Aorta (tissue), 5 donors: ENCODE results near the gene LRPAP1. TPM values are rescaled to one million over a fixed set of nuclear protein-coding genes. Genes with fewer than 3 reads are reported as not detected.

Experiments used
- ATAC-seq: fragments of 200-7000 bp; cut with Tn5 transposase; one replicate; pipeline ENCODE4 v1.9.1; 2022; ENCODE audit warnings: moderate library complexity; ENCODE audit not compliant: low FRiP score
- DNase-seq, 2 donors: peaks; one replicate each; pipeline ENCODE4 v3.0.0-alpha.2; 2020
- H3K27ac ChIP-seq, 2 donors: one replicate each; pipeline ENCODE4 v1.5.1; 2013; ENCODE audit warnings: low read length in 2 of 2, mild to moderate bottlenecking in 2 of 2, moderate library complexity in 2 of 2, control low read depth in 1 of 2, inconsistent platforms in 1 of 2, low read depth in 1 of 2
- H3K27me3 ChIP-seq, 2 donors: one replicate each; pipeline ENCODE4 v1.6.1; 2013; ENCODE audit warnings: control low read depth in 1 of 2, low read length in 1 of 2, mild to moderate bottlenecking in 1 of 2, moderate library complexity in 1 of 2; ENCODE audit not compliant: insufficient read depth in 2 of 2, control insufficient read depth in 1 of 2
- H3K36me3 ChIP-seq, 2 donors: one replicate each; pipeline ENCODE4 v1.6.1; 2013; ENCODE audit warnings: control low read depth in 1 of 2, low read length in 1 of 2, mild to moderate bottlenecking in 1 of 2; ENCODE audit not compliant: insufficient read depth in 2 of 2, control insufficient read depth in 1 of 2
- H3K4me1 ChIP-seq, 2 donors: one replicate each; pipeline ENCODE4 v1.6.1; 2013; ENCODE audit warnings: low read length in 2 of 2, control low read depth in 1 of 2, mild to moderate bottlenecking in 1 of 2, moderate library complexity in 1 of 2; ENCODE audit not compliant: insufficient read depth in 2 of 2, control insufficient read depth in 1 of 2
- H3K4me3 ChIP-seq, 2 donors: one replicate each; pipeline ENCODE4 v1.5.1; 2013; ENCODE audit warnings: low read length in 2 of 2, control low read depth in 1 of 2, mild to moderate bottlenecking in 1 of 2
- H3K9me3 ChIP-seq: one replicate; pipeline ENCODE4 v1.6.1; 2013; ENCODE audit warnings: mild to moderate bottlenecking, low read length; ENCODE audit not compliant: control insufficient read depth
- WGBS, 2 donors: extraction: QIAGEN DNeasy Blood & Tissue Kit; methylation state at CpG; one replicate each; pipeline ENCODE4 v1.1.7; 2013; 5-methylcytosine and 5-hydroxymethylcytosine counted together
- intact Hi-C, 2 donors: fragments of 100-400 bp; cut with DNase I; formaldehyde crosslinking; loops; one replicate each; pipeline versions ENCODE4 v1.14.2 to v1.15.0; 2022
- polyA plus RNA-seq, 2 donors: library from polyadenylated mRNA; stranded (reverse); fragments of 200-250 nt; gene quantifications; one replicate each; pipeline ENCODE4 v1.2.3, GENCODE V29; 2013
- total RNA-seq, 2 donors: library from RNA; stranded (reverse); fragmentation: NEBNext Ultra II Directional; extraction: Animal tissue kit (Norgen Biotek cat#: 25700); gene quantifications; one replicate each; pipeline ENCODE4 v1.2.1, GENCODE V29; 2021
- donor health status: healthy with polysubstance abuse.
- donor health status: Bipolar disorder and iron deficiency.
- donor health status: DM: no; HTN: no; CAD: no.
- donor health status: DM: no; HTN: no; CAD: no.
- donor health status: DM: yes; HTN: yes; CAD: no.

LRPAP1 gene
- total and polyA plus RNA-seq, 4 donors: 95.4 to 196 (median 132) TPM

GRCh38 chr4:3495204-3495975 lies 36.8 kb downstream of the LRPAP1 start:
- DNase-seq (no peak), ATAC-seq (no peak)
- WGBS, 2 donors: 76 to 82% methylated on average over 25 to 28 of the region's 28 CpGs
- intact Hi-C loops: no loop called here
- no peaks in the 10 kb centered on the region for H3K27me3 ChIP-seq
- peaks cover 0 to 3% of the 10 kb centered on the region in 2 donors for H3K36me3 ChIP-seq
- no peaks in the 10 kb centered on the region for H3K4me1 ChIP-seq
- no peaks in the 10 kb centered on the region for H3K9me3 ChIP-seq
- H3K4me3 ChIP-seq: no peak overlapping the region
- H3K27ac ChIP-seq: no peak overlapping the region

DNA sequence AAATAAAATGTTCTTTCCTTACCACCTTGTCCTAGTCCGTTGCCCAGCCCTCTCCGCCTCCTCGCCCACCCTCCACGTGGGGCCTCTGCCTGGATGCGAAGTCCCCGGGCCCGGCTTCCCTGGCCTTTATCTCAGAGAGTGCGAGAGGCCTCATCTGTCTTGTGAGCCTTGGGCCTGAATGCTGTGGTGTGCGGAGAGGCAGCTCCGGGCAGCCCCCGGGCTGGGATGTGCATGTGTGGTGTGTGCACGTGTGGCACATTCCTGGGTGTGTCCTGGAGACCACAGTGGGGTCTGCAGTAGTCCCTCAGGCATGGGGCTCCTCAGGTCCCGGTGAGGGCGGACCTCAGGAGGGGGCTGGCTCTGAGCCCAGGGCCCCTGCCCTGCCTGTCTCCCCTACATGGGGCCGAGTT lies 37.8 kb downstream of the LRPAP1 start:
- Histone ChIP-seq H3K27ac (no peak overlapping the region), H3K27me3 (no peaks in the 10 kb centered on the region), H3K4me1 (no peaks in the 10 kb centered on the region), H3K36me3 (peaks cover 0 to 3% of the 10 kb centered on the region in 2 donors), H3K4me3 (no peak overlapping the region), H3K9me3 (no peaks in the 10 kb centered on the region)
- ATAC-seq: no peak
- intact Hi-C loops: no loop called here
- no peak for DNase-seq
- 28 to 40% methylated on average over 15 of the region's 15 CpGs for WGBS, 2 donors

GRCh38 chr4:3493720-3494461 lies 38.3 kb downstream of the LRPAP1 start:
- DNase-seq (no peak), ATAC-seq (no peak)
- Histone ChIP-seq H3K9me3 (no peaks in the 10 kb centered on the region), H3K27ac (no peak overlapping the region), H3K27me3 (no peaks in the 10 kb centered on the region), H3K4me3 (no peak overlapping the region), H3K4me1 (no peaks in the 10 kb centered on the region), H3K36me3 (peaks cover 0 to 3% of the 10 kb centered on the region in 2 donors)
- 58% methylated on average over 15 to 20 of the region's 20 CpGs for WGBS, 2 donors
- intact Hi-C loops: no loop called here

DNA sequence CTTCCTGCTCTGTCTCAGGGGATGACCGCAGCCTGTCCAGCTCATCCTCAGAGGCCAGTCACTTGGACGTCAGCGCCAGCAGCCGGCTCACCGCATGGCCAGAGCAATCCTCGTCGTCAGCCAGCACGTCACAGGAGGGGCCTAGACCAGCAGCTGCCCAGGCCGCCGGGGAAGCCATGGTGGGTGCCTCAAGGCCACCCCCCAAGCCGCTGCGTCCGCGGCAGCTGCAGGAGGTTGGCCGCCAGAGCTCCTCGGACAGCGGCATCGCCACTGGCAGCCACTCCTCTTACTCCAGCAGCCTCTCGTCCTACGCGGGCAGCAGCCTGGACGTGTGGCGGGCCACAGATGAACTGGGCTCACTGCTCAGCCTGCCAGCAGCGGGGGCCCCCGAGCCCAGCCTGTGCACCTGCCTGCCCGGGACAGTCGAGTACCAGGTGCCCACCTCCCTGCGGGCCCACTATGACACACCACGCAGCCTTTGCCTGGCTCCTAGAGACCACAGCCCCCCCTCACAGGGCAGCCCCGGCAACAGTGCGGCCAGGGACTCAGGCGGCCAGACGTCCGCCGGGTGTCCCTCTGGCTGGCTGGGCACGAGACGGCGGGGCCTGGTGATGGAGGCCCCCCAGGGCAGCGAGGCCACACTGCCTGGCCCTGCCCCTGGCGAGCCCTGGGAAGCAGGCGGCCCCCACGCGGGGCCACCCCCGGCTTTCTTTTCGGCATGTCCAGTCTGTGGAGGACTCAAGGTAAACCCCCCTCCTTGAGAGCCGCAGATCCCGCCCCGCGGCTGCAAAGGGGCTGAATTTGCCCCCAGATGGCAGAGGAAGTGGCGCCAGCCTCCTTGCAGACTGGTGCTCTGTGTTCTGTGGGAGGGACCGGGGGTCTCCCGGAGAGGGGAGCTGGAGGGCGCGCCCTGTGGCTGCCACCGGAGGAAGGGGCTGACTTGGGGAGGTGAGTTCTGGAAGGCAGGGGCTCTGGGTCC lies 39.2 kb downstream of the LRPAP1 start:
- Histone ChIP-seq H3K9me3 (no peaks in the 10 kb centered on the region), H3K27ac (no peak overlapping the region), H3K4me1 (no peaks in the 10 kb centered on the region), H3K27me3 (no peaks in the 10 kb centered on the region), H3K36me3 (peaks cover 0 to 3% of the 10 kb centered on the region in 2 donors), H3K4me3 (no peak overlapping the region)
- WGBS, 2 donors: 82% methylated on average over 44 to 55 of the region's 55 CpGs
- intact Hi-C loops: no loop called here
- DNase-seq (no peak), ATAC-seq (no peak)

- Histone ChIP-seq H3K4me3 (no peak overlapping the region), H3K9me3 (no peaks in the 10 kb centered on the region), H3K27ac (no peak overlapping the region), H3K36me3 (peaks cover 0 to 3% of the 10 kb centered on the region in 2 donors), H3K4me1 (no peaks in the 10 kb centered on the region), H3K27me3 (no peaks in the 10 kb centered on the region)
- ATAC-seq: no peak
- intact Hi-C loops: no loop called here
- no peak for DNase-seq
- 69 to 76% methylated on average over 16 to 17 of the region's 17 CpGs for WGBS, 2 donors
These were observed 40.4 kb downstream of the LRPAP1 start for GRCh38 chr4:3491681-3492405.

GRCh38 chr4:3489451-3489962 lies 42.7 kb downstream of the LRPAP1 start:
- intact Hi-C loops: loop anchor here in 1 of 2 donors (5.0 kb wide), 1 partner anchor 43 kb away; the partner anchor contains the start of gene LRPAP1
- Histone ChIP-seq H3K9me3 (no peaks in the 10 kb centered on the region), H3K4me1 (no peaks in the 10 kb centered on the region), H3K27me3 (no peaks in the 10 kb centered on the region), H3K36me3 (peaks cover 0 to 3% of the 10 kb centered on the region in 2 donors), H3K27ac (no peak overlapping the region), H3K4me3 (no peak overlapping the region)
- WGBS, 2 donors: 40 to 53% methylated on average over 20 of the region's 20 CpGs
- DNase-seq (no peak), ATAC-seq (no peak)

DNA sequence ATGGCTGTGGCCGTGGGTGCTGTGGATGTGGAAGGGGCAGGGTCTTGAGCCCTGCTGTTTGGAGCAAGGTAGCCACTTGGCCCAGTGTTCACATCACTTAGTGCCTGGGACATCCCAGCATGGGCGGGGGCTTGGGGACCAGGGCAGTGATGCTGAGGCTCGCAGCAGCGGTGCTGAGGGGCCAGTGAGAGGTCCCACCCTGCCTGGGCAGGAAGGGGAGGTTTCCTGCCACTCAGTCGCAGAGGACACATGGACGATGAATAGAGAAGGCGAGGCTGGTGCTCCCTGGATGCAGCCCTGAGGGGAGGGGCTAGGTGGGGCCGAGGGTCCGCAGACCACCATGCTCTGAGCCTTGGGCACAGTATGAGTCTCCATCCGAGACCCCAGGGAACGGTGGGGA lies 43.4 kb downstream of the LRPAP1 start:
- Histone ChIP-seq H3K27me3 (no peaks in the 10 kb centered on the region), H3K4me3 (no peak overlapping the region), H3K4me1 (no peaks in the 10 kb centered on the region), H3K36me3 (peaks cover 0 to 3% of the 10 kb centered on the region in 2 donors), H3K9me3 (no peaks in the 10 kb centered on the region), H3K27ac (no peak overlapping the region)
- 63 to 71% methylated on average over 11 of the region's 11 CpGs for WGBS, 2 donors
- ATAC-seq: no peak
- intact Hi-C loops: loop anchor here in 1 of 2 donors (5.0 kb wide), 1 partner anchor 43 kb away; the partner anchor contains the start of gene LRPAP1
- no peak for DNase-seq
